ENCODE results near the gene BABAM2. TPM values are rescaled to one million over a fixed set of nuclear protein-coding genes. Genes with fewer than 3 reads are reported as not detected.

Gene BABAM2
- total RNA-seq, 4 donors from 2014 or later, result 35.0 to 70.5 (median 51.5) TPM

- no peaks in the 10 kb centered on the region for H3K9me3 ChIP-seq
- no peak for TF ChIP-seq POLR2A (IDR thresholded peaks at IDR 0.05)
- TF ChIP-seq, protein P1, sequence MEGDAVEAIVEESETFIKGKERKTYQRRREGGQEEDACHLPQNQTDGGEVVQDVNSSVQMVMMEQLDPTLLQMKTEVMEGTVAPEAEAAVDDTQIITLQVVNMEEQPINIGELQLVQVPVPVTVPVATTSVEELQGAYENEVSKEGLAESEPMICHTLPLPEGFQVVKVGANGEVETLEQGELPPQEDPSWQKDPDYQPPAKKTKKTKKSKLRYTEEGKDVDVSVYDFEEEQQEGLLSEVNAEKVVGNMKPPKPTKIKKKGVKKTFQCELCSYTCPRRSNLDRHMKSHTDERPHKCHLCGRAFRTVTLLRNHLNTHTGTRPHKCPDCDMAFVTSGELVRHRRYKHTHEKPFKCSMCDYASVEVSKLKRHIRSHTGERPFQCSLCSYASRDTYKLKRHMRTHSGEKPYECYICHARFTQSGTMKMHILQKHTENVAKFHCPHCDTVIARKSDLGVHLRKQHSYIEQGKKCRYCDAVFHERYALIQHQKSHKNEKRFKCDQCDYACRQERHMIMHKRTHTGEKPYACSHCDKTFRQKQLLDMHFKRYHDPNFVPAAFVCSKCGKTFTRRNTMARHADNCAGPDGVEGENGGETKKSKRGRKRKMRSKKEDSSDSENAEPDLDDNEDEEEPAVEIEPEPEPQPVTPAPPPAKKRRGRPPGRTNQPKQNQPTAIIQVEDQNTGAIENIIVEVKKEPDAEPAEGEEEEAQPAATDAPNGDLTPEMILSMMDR (IDR thresholded peaks at IDR 0.05), result no peak
- no peak overlapping the region for H3K4me3 ChIP-seq
- DNase-seq, result no peak
- H3K27me3 ChIP-seq, result no peaks in the 10 kb centered on the region
- H3K4me1 ChIP-seq, result no peaks in the 10 kb centered on the region
- H3K27ac ChIP-seq, result no peak overlapping the region
- H3K36me3 ChIP-seq, result no peaks in the 10 kb centered on the region
Measured at GRCh38 chr2:27993402-27993787, 102.9 kb downstream of the BABAM2 start.

- no peaks in the 10 kb centered on the region for H3K27me3 ChIP-seq
- DNase-seq, result no peak
- H3K27ac ChIP-seq, result no peak overlapping the region
- no peak for TF ChIP-seq POLR2A (IDR thresholded peaks at IDR 0.05)
- TF ChIP-seq, protein P1 (IDR thresholded peaks at IDR 0.05), result no peak
- no peak overlapping the region for H3K4me3 ChIP-seq
- no peaks in the 10 kb centered on the region for H3K36me3 ChIP-seq
- H3K4me1 ChIP-seq, result no peaks in the 10 kb centered on the region
- no peaks in the 10 kb centered on the region for H3K9me3 ChIP-seq
Measured at GRCh38 chr2:27993950-27994728, 103.6 kb downstream of the BABAM2 start.

- Histone ChIP-seq H3K9me3 (no peaks in the 10 kb centered on the region), H3K27me3 (no peaks in the 10 kb centered on the region), H3K4me3 (no peak overlapping the region), H3K4me1 (no peaks in the 10 kb centered on the region), H3K27ac (no peak overlapping the region), H3K36me3 (no peaks in the 10 kb centered on the region)
- TF ChIP-seq, protein P1 (IDR thresholded peaks at IDR 0.05), result no peak
- no peak for TF ChIP-seq POLR2A (IDR thresholded peaks at IDR 0.05)
- DNase-seq, result no peak
Measured at GRCh38 chr2:27996156-27996922, 105.8 kb downstream of the BABAM2 start.

- H3K4me1 ChIP-seq, result no peaks in the 10 kb centered on the region
- no peak overlapping the region for H3K27ac ChIP-seq
- no peaks in the 10 kb centered on the region for H3K27me3 ChIP-seq
- DNase-seq, result no peak
- no peaks in the 10 kb centered on the region for H3K36me3 ChIP-seq
- TF ChIP-seq POLR2A (IDR thresholded peaks at IDR 0.05), result no peak
- TF ChIP-seq, protein P1 (IDR thresholded peaks at IDR 0.05), result no peak
- H3K4me3 ChIP-seq, result no peak overlapping the region
- no peaks in the 10 kb centered on the region for H3K9me3 ChIP-seq
Measured at GRCh38 chr2:28000287-28000686, 109.8 kb downstream of the BABAM2 start.

DNA sequence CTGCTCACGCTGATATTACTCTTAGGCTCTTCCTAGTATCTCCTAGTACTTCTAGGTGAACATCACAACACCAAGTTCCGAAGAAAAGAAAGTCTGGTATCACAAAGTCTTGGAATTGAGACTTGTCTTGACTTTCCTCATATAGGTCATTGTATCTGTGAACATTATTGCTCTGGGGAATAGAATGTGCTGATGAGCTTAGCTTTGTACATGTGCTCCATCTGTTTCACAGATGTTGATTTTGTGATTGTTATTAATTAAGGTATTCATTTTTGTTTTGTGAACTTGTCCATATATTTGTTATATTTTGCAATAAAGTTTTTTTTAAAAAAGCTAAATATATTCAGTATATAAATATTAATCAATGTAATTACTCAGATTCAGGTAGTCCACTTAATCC lies 111.7 kb downstream of the BABAM2 start:
- Histone ChIP-seq H3K4me1 (no peaks in the 10 kb centered on the region), H3K9me3 (no peaks in the 10 kb centered on the region), H3K36me3 (no peaks in the 10 kb centered on the region), H3K27me3 (no peaks in the 10 kb centered on the region), H3K4me3 (no peak overlapping the region), H3K27ac (no peak overlapping the region)
- DNase-seq, result no peak
- no peak for TF ChIP-seq POLR2A (IDR thresholded peaks at IDR 0.05)
- TF ChIP-seq, protein P1 (IDR thresholded peaks at IDR 0.05), result no peak

Data from Peyer's patch (tissue), 4 donors.